HS-27A (cell line): ENCODE results near the gene SREBF2.

ENCODE experiments used
- DNase-seq: peaks from one replicate; pipeline ENCODE4 v3.0.0-alpha.2; 2012; ENCODE audit warnings: low read depth, missing footprints

The SREBF2 gene

DNA sequence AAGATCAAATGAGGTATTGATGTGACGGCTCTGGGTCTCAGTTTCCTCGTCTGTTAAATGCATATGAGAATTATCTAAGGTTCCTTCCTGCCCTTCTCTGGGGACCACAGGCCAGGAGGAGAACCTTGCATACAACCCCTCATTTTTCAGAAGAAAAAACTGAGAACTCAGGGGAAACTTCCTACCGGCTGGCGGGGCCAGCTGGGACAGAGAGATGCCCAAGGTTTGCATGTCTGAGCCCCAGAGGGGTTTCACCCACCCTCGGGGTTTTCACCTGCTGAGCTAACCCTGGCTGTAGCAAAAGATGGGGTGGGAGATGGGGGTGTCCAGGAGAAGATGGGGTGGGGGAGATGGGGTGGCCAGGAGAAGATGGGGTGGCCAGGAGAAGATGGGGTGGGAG is 89.4 kb downstream of the SREBF2 start:
- DNase-seq: no peak

DNA sequence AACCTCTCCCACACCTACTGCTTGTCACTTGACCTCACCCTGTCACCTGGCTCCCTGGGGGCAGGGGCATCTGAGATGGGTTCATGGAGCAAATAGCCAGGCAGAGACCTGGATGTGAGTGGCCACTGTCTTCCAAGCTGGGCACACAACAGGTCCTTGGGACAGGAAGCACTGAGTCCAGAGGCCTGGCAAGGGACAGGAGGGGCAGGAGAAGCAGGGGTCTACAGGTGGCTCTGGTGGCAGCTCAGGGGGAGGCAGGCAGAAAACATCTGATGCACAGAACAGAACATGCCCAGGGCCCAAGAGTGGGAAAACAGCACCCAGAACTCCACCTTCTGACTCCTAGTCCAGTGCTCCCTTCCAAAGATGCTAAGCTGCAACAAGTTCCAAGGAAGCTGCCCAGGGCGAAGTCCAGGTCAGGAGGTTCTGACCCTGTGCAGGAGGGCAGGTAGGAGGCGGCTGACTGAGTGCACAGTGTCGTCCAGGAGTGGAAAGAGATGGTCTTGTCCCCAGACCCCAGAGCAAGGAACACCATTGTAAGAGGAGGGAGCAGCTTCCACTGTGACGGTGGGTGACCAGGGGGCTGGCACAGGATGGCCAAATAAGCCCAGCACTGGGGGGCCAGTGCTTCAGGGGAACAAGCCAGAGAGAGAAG is 90.2 kb downstream of the SREBF2 start:
- no peak for DNase-seq

DNA sequence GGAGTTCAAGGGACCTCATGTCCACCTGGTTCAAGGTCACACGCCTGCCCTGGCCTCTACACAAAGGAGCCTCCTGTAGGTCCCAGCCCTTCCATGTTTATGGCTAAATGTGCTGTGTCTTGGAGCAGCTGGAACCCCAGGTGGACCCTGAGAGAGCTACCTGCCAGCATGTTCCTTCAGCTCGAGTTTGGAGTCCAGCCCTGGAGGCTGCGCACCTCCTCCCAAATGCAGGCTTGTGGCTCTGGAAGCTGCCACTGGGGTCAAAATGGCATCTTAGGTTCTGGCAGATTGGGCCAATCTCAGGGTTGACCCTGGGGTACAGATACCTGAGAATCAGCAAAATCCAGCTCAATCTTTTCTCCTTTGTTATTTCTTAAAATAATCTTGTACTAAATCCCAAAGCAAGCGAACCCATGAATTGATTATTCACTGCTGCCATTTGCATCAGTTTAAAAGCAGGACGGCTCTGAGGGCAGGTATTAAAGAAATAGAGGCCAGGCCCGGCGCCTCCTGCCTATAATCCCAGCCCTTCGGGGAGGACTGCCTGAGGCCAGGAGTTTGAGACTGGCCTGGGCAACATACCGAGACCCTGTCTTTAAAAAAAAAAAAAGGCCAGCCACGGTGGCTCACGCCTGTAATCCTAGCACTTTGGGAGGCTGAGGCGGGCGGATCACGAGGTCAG is 90.8 kb downstream of the SREBF2 start:
- DNase-seq: no peak

DNA sequence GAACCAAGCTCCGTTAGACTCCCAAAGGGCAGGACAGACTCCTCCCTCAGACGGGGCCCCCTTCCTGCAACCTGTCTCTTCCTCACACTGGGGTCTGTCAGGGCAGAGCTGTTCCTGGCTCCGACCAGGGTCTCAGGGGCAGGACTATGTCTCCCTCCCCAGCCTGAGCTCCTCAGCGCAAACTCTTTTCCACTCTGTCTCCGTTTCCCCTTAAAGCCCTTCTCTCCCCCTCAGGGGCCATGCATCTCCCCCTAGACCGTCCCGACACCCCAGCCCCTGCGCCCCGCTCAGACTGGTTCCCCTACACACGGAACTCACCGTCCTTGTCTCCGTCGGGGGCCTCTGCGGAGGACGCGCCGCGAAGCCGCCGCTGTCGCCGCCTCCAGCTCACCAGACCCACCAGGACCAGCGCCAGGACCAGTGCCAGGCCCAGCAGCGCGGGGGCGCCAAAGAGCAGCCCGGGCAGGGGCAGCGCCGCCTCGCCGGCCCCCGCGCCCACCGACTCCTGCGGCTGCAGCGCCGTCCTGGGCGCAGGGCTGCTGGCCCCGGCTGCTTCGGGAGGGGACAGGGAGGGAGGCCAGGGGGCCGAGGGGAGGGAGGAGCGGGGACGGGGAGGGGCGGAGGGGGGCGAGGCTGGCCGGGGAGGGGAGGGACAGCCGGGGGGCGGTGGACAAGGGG is 93.0 kb downstream of the SREBF2 start:
- DNase-seq: no peak

DNA sequence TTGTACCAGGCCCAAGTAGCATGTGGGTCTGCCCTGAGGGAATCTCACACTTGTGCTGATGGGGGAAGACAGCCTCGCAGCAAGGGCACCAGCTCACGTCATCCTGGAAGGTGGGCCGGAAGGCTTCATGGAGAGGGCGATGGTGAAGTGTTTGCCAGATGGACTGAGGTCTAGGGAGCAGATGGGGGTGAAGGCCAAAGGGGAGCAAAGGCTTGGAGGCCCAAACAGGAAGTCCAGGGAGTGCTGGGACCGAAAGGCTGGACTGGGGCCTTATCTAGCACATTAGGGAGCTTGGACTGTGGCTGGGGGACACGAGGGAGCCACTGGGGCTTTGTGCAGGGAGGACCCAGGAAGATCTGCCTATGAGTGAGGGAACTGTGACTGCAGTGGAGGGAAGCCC is 94.9 kb downstream of the SREBF2 start:
- no peak for DNase-seq

DNA sequence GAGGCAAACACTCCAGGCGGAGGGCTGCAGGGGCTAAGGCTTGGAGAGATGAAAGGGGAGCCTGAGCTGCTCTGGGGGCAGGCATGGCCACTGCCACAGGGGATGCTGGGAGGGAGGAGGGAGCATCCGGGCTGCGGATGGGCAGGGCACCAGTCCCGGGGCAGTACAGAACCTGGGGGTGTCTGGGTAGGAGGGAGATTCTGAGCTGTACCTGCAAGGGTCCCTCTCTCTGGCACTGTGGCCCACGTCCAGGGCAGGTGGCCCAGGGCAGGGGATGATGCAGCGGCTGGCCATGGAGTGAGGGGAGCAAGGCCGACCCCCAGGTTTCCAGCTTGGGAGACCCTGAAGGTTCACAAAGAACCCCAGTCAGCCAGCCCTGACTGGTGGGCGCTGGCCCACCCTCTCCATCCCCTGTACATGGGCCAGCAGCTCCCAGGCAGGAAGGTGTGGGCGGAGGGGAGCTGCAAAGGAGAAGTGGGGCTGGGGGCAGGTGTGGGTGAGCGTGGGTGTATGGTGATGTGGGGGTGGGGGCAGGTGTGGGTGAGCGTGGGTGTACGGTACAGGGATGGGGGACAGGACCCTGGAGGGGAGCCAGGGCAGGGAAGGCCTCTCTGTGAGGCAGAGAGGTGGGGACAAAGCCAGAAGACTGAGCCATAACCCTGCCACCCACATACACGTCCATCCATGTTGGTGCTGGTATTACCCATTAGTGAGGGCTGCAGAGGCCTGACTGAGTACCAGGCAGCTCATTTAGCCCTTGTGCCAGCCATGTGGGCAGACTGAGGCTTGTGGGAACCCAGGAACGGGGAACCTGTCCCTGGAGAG is 95.9 kb downstream of the SREBF2 start:
- DNase-seq: no peak

DNA sequence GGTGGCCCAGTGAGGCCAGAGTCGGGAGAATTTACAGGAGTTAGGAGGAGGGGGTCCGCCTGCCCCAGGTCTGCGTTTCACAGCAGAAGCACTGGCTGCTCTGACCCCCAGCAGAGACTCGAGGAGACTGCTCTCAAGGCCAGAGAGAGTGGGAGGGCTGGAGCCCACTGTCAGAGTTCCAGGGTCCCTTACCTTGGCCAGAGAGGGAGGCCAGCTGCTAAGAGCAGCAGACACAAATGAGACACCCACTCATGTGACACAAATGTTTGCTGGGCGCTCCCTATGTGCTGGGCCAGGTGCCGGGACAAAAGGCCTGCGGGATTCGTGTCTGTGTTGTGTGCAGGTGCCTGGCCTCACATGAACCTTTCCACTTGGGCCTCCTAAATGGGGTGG is 96.5 kb downstream of the SREBF2 start:
- no peak for DNase-seq

DNA sequence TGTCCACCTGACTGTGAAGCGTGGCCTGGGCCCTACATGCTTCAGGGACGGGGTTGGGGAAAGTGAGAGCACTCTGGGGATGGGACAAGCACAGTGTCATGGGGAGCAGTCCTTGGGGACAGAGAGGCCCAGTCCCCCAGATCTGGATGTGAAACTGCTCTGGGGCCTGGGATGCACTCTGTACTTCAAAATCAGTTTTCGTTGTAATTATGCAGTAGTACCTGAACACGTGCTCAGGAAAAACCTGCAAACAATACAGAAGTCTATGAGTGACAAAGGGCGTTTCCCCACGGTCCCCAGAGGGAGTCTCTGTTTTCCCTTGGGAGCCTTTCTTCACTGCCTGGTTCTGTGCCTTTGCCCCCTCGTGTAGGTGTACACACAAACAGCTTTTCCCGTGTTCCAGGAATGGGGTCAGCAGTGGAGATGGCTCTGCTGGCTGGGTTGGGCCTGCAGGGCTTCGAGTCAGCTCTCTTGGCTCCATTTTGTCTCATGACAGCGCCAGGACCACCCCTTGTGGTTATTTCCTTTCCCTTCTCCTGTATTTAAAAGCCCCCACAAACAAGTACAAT is 98.9 kb downstream of the SREBF2 start:
- DNase-seq: no peak

DNA sequence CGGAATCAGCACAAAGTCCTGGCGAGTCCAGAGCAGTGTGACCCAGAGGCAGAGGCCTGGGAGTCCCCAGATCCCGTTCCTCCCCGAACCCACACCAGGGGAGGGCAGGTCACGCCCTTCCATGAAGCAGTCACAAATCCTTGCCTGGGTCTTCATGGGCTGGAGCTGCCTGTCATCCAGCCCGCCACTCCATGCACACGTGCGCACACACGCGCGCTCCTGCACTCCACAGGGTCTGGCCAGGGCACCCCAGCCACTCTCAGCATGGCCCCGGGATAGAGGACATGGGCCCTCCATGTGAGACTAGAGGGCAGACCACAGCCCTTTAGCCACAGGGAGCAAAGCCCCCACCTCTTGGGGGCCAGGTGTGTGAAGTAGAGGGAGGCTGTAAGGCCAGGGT is 99.4 kb downstream of the SREBF2 start:
- DNase-seq: no peak

DNA sequence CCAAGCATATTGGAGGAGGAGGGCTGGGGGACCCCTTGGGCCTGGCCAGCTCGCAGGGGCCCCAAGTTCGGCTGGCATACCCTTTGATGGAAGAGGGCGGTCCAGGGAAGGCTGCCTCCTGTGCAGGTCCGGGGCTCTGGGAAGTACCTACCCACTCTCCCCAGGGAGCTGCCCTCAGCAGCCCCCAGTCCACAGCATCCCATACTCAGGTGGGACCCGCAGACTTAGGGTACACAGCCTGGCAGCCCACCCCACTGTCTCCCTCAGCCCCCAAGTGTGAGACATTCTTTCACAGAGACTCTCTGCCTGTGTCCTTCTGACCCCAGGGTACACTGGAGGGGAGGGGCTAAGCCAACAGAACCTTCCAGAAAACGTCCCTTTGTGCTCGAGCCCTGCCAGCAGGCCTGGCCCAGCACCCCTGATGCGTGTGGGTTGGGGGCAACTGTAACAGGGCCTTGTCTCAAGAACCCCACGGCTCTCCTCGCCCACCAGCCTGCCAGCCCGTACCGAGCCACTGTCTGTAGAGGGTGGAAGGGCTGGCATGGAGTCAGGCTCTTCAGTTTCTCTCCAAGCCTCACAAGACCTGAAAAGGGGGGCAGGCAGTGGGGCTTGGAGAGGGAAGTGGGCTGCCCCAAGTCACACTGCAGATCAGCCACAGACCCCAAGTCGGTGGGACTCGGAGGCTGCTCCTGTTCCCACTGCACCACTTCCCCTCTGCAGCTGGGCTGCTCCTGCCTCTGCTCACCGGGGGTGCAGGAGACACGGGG is 100.7 kb downstream of the SREBF2 start:
- DNase-seq: no peak

DNA sequence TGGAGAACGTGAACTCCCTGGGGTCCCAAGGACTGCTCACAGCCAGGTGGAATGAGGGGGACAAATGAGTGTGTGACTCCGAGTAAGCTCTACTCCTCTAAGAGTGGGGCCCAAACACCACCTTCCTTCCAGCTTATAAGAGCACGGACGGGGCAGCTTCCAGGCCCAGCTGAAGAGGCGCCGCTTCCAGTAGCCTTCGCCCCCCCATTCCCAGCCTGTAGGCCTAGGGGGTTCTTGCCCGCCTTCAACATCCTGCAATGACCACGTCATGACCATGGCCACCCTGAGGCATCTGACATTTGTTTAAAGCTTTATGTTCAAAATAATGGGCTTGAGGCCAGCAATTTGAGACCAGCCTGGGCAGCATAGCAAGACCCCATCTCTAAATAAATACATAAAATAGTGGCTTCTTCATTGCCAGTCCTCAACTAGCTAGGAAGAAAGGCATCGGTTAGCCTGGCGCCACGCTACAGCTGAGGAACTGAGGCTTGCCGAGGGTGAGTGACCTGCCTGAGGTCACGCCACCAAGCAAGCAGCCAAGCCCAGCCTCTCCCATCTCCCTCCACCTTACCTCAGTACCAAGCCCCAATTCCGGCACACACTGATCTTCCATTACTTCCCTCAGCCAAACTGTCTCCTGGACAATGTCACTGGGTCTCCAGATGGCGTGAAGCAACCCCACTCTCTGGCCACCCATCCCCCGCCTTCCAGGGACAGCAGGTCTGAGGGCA is 101.5 kb downstream of the SREBF2 start:
- no peak for DNase-seq

DNA sequence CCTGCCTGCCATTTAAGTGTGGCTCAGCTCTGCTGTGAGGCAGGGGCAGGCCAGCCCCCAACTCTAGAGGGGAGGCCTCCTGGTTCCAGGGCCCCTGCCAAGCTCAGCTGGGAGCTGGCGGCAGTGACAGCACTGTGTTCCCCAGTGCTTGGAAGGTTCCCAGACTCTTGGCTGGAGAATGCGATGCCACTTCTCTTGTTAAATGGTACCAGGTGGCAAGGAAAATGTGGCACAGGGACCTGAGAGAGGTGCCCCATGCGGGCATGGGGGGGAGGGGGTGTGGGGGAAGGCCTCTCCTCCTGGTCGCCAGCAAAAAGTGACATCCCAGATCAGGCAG is 102.1 kb downstream of the SREBF2 start:
- no peak for DNase-seq

DNA sequence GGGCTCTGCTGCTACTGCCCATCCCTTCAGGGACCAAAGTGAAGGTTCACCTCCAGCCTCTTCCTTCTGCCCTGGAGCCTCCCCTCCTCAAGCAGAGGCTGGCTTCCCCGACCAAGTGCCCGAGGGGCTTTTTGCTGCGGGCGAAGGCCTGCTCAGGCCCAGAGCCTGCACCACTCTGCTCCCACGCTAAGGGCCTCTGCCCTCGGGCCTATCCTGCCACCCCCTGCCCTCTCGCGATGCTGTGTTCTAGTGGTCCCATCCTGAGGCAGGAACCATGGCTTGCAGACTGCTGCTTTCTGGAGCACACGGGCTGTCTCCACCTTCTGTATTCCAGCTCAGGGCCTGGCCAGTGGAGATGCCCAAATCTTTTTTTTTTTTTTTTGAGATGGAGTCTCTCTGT is 102.6 kb downstream of the SREBF2 start:
- no peak for DNase-seq

DNA sequence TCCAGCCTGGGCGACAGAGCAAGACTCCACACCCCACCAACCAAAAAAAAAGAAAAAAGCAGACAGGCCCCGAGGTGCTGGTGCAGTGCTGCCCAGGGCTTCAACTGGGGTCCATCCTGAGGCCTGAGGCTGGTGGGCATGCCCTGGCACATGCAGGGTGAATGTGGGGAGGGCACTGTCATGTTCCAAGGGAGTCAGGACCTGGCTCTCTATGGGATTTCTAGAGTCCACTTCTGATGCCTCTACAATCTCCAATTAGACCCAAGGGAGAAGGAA is 103.9 kb downstream of the SREBF2 start:
- no peak for DNase-seq

DNA sequence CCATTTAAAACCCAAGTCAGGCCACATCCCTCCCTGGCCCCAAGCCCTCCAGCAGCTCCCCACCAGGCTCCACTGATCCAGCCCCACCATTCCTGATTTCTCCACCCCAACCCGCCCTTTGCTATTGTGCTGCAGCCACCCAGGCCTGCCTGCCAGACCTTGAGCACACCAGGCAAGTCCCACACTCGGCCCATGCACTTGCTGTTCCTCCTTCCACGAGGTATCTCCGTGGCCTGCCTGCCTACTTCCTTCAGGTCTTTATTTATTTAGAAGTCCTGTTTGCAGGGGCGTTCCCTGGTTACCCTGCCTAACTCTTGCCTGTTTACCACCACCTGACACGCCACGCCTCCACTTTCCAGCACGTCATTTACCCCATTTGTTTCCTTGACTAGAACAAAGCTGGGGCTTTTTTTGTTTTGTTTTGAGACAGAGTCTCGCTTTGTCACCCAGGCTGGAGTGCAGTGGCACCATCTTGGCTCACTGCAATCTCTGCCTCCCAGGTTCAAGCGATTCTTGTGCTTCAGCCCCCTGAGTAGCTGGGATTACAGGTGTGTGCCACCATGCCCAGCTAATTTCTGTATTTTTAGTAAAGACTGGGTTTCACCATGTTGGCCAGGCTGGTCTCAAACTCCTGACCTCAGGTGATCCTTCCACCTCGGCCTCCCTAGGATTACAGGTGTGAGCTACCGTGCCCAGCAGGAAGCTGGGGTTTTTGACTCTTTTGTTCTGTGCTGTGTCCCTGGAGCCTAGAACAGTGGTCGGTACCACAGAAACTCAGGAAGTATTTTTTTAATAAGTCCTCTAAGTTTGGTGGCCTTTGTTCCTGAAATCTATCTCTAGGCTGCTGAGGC is 107.3 kb downstream of the SREBF2 start:
- no peak for DNase-seq

DNA sequence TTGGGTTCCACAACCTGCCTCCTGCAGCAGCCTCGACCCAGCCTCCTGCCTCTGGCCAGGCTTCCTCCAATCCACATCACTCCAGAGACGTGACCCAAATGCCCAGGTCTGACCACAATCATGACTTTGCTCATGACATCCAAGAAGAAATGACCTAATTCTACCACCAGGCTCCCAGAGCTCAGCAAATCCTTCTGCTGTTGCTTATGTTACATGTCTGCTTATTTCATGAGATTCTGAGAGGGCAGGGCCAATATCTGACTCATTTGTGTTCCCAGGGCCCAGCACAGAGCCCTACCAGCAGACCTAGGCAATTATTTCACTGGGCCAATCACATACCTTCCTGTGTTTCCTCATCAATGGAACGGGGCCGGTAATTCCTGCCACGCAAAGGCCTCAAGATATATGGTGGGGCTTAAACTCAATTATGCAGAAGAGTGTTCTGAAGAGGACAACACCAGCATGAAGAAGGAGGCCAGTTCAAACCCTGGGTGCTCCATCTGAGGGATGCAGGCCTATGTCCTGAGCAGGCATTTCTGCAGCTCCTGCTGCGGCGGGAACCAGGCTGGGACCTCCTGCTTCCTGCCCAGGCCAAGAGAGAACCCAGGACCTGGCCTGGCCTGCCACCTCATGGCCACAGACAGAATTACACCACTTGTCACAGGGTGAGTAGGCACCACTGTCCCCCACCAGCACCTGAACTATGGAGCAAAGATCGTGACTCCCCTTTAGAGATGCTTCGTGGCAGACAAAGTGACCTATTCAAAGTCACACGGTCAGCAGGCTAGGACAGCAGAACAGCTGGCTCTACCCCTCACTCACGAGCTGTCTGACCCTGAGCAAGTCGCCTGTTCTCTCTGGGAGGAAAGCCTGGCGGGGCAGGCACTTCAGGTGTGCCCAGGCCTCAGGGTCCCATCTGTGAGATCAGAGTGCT is 108.2 kb downstream of the SREBF2 start:
- DNase-seq: no peak

DNA sequence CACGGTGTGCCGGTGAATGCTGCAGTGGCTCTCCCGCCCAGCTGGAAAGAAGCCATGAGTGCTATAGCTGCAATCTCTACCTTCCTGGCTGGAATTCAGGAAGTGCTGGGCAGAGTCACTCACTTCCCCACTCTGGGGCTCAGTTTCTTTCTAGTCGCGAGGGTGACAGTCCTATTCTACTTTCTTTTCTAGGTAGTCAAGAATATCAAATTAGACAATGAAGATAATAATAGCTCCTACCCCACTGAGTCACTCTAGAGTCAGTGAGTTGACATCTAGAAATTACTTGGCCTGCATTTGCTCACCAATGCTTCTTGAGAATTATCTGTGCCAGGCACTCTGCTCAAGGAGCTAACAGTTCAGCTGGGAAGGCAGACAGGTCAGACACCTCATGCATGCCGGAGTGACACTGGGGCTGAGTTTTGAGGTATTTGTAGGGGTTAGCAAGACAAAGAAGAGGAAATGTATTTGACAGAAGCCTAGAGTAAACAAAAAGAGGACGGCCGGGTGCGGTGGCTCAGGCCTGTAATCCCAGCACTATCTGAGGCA is 110.8 kb downstream of the SREBF2 start:
- no peak for DNase-seq

DNA sequence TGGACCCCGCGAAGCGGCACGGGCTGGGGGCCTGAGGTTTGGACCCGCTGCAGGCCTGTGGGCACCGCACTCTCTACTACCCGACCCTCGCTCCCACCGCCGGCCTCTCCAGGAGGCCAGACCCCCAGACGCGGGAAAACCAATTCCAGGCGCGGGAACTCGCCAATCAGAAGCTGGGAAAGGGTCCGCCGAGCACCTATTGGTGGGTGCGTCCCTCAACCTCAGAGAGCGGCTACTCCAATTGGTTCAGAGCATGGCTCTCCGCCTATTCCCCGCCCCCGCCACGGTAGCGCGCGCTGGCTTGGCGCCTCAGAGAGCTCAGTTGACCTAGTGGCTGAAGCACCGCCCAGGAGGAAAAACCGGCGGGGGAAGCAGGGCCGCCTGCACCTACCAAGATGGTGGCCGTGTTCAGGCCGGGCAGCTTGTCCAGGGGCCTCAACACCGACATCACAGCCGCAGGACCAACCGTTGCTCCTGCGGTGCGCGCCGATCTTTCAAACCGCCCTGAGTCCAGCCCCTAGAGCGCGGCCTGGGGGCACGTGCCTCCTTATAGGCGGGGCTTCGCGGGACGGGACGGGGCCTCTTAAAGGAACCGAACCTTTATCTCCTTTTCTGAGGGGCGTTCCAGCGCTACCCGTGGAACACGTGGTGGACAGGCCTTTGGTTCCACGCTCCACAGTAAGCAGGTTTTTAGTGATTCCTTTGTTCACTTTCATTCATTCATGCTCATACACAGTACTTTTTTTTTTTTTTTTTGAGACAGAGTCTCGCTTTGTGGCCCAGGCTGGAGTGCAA is 113.9 kb downstream of the SREBF2 start, which contains the start of gene CENPM:
CENPM (minus strand) TSS at position 524 of the 795 bp plus-strand sequence; CDS start at position 448, 76 bp downstream.
- DNase-seq: peak; percentile 88
